Astrocyte (in vitro differentiated cells and primary cell): ENCODE data around the gene RAD51B. TPM values are rescaled to one million over a fixed set of nuclear protein-coding genes. Genes with fewer than 3 reads are reported as not detected.

Source experiments
- DNase-seq: peaks from one replicate; pipeline ENCODE4 v3.0.0-alpha.2; 2010; ENCODE audit warnings: low read depth
- FAIRE-seq: peaks from 2 replicates; lab custom pipeline; 2011; peaks lifted over from hg19 to GRCh38; lab: Jason Lieb, UNC
- H2AFZ ChIP-seq: 2 replicates; pipeline ENCODE4 v1.6.0; 2012; ENCODE audit warnings: low read depth, low read length, inconsistent platforms
- H3K27ac ChIP-seq: 2 replicates; pipeline ENCODE4 v1.5.1; 2011; ENCODE audit warnings: low read depth, low read length, inconsistent platforms
- H3K27me3 ChIP-seq: 2 replicates; pipeline ENCODE4 v1.6.0; 2011; ENCODE audit warnings: low read length, inconsistent platforms; ENCODE audit not compliant: insufficient read depth
- H3K36me3 ChIP-seq: 2 replicates; pipeline ENCODE4 v1.5.1; 2011; ENCODE audit warnings: low read length, inconsistent platforms; ENCODE audit not compliant: insufficient read depth
- H3K4me1 ChIP-seq: 2 replicates; pipeline ENCODE4 v1.5.1; 2011; ENCODE audit warnings: low read length, inconsistent platforms; ENCODE audit not compliant: insufficient read depth
- H3K4me2 ChIP-seq: 2 replicates; pipeline ENCODE4 v1.6.0; 2012; ENCODE audit warnings: low read length, inconsistent platforms
- H3K4me3 ChIP-seq: 2 replicates; pipeline ENCODE4 v1.5.1; 2011; ENCODE audit warnings: low read depth, mild to moderate bottlenecking, low read length, inconsistent platforms; ENCODE audit not compliant: insufficient read depth
- H3K79me2 ChIP-seq: 2 replicates; pipeline ENCODE4 v1.6.0; 2012; ENCODE audit warnings: mild to moderate bottlenecking, low read length, inconsistent platforms; ENCODE audit not compliant: insufficient read depth
- H3K9ac ChIP-seq: 2 replicates; pipeline ENCODE4 v1.6.0; 2012; ENCODE audit warnings: mild to moderate bottlenecking, low read length, inconsistent platforms
- H3K9me3 ChIP-seq: 2 replicates; pipeline ENCODE4 v1.5.1; 2012; ENCODE audit warnings: low read depth, mild to moderate bottlenecking, low read length, inconsistent platforms; ENCODE audit not compliant: insufficient read depth
- H4K20me1 ChIP-seq: 2 replicates; pipeline ENCODE4 v1.6.0; 2012; ENCODE audit warnings: low read length, inconsistent platforms; ENCODE audit not compliant: insufficient read depth
- H3K27ac Mint-ChIP-seq: one replicate; pipeline ENCODE4 v1.8.0; 2021; ENCODE audit warnings: mild to moderate bottlenecking, mixed read lengths; ENCODE audit not compliant: unreplicated experiment
- H3K27me3 Mint-ChIP-seq: one replicate; pipeline ENCODE4 v1.8.0; 2021; ENCODE audit warnings: low read depth, mixed read lengths; ENCODE audit not compliant: unreplicated experiment
- H3K36me3 Mint-ChIP-seq: one replicate; pipeline ENCODE4 v1.8.0; 2021; ENCODE audit warnings: low read depth, mixed read lengths; ENCODE audit not compliant: unreplicated experiment
- H3K4me1 Mint-ChIP-seq: one replicate; pipeline ENCODE4 v1.8.0; 2021; ENCODE audit warnings: low read depth, mixed read lengths; ENCODE audit not compliant: unreplicated experiment
- H3K4me3 Mint-ChIP-seq: one replicate; pipeline ENCODE4 v1.8.0; 2021; ENCODE audit warnings: mild to moderate bottlenecking, moderate library complexity, mixed read lengths; ENCODE audit not compliant: unreplicated experiment
- H3K9me3 Mint-ChIP-seq: one replicate; pipeline ENCODE4 v1.8.0; 2021; ENCODE audit warnings: mild to moderate bottlenecking, mixed read lengths; ENCODE audit not compliant: unreplicated experiment
- EZH2 ChIP-seq: IDR thresholded peaks from 2 replicates; pipeline ENCODE4 v1.6.1; 2012; ENCODE audit warnings: mild to moderate bottlenecking, low read length, inconsistent platforms; ENCODE audit not compliant: insufficient read depth
- total RNA-seq: library from RNA; stranded (reverse); gene quantifications from 2 replicates; pipeline ENCODE4 v1.2.1, GENCODE V29; 2021
- TF ChIP-seq, protein P1 (sequence below): IDR thresholded peaks from 2 replicates; pipeline ENCODE4 v1.5.1; 2011; ENCODE audit warnings: low read depth, mild to moderate bottlenecking, inconsistent platforms, low read length, moderate library complexity; ENCODE audit not compliant: insufficient read depth

The RAD51B gene
- total RNA-seq, 1 donor from 2014 or later: 10.8 TPM

DNA sequence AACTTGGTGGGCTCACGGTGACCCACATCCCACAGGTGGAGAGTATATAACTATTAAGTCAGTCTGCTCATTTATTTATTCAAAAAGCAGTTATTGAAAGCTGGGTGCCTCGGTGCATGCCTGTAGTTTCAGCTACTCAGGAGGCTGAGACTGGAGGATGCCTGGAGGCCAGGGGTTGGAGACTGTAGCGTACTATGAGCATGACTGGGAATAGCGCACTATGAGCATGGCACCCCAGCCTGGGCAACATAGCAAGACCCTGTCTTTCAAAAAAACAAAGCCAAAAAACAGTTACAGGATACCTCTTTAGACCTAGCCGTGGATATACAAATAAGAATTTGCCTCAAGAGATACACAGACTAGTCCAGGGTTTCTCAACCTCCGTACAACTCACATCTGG, 833.5 kb downstream of the RAD51B start:
- FAIRE-seq (no peak), DNase-seq (no peak)
- no peaks in the 10 kb centered on the region for H3K9me3 ChIP-seq
- no peak overlapping the region for H3K4me3 ChIP-seq
- no peaks in the 10 kb centered on the region for H3K36me3 ChIP-seq
- H3K4me3 Mint-ChIP-seq: no peak overlapping the region
- H3K27me3 Mint-ChIP-seq: peaks cover 9% of the 10 kb centered on the region
- H4K20me1 ChIP-seq: no peaks in the 10 kb centered on the region
- no peak overlapping the region for H2AFZ ChIP-seq
- no peaks in the 10 kb centered on the region for H3K36me3 Mint-ChIP-seq
- no peak for TF ChIP-seq EZH2
- TF ChIP-seq, protein P1, sequence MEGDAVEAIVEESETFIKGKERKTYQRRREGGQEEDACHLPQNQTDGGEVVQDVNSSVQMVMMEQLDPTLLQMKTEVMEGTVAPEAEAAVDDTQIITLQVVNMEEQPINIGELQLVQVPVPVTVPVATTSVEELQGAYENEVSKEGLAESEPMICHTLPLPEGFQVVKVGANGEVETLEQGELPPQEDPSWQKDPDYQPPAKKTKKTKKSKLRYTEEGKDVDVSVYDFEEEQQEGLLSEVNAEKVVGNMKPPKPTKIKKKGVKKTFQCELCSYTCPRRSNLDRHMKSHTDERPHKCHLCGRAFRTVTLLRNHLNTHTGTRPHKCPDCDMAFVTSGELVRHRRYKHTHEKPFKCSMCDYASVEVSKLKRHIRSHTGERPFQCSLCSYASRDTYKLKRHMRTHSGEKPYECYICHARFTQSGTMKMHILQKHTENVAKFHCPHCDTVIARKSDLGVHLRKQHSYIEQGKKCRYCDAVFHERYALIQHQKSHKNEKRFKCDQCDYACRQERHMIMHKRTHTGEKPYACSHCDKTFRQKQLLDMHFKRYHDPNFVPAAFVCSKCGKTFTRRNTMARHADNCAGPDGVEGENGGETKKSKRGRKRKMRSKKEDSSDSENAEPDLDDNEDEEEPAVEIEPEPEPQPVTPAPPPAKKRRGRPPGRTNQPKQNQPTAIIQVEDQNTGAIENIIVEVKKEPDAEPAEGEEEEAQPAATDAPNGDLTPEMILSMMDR: no peak
- no peaks in the 10 kb centered on the region for H3K9me3 Mint-ChIP-seq
- no peak overlapping the region for H3K27ac Mint-ChIP-seq
- no peak overlapping the region for H3K4me2 ChIP-seq
- no peaks in the 10 kb centered on the region for H3K27me3 ChIP-seq
- peaks cover 21% of the 10 kb centered on the region for H3K4me1 ChIP-seq
- peaks cover 5% of the 10 kb centered on the region for H3K4me1 Mint-ChIP-seq
- no peaks in the 10 kb centered on the region for H3K79me2 ChIP-seq
- no peak overlapping the region for H3K27ac ChIP-seq
- no peak overlapping the region for H3K9ac ChIP-seq

DNA sequence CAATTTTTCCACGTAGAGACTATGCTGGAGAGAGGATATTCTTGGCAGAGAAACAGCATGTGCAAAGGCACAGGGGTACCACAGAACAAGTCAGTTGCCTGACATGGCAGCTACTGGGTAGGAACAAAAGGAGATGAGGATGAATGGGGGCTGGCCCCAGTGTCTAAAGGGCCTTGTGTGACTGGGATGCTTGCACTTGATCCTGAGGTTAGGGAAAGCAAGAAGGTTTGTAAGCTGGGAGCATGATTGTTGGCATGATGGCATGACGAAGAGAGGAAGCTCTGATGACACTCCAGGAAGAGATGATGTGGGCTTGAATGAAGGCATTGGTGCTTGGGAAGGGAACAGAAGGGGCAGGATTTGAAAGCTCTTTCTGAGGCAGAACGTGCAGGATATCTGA, 834.2 kb downstream of the RAD51B start:
- no peak overlapping the region for H3K9ac ChIP-seq
- no peaks in the 10 kb centered on the region for H3K36me3 ChIP-seq
- H3K4me3 Mint-ChIP-seq: no peak overlapping the region
- no peak overlapping the region for H3K4me2 ChIP-seq
- no peaks in the 10 kb centered on the region for H4K20me1 ChIP-seq
- H3K4me3 ChIP-seq: no peak overlapping the region
- H3K9me3 Mint-ChIP-seq: no peaks in the 10 kb centered on the region
- H3K27ac Mint-ChIP-seq: no peak overlapping the region
- no peaks in the 10 kb centered on the region for H3K79me2 ChIP-seq
- no peak overlapping the region for H3K27ac ChIP-seq
- peaks cover 25% of the 10 kb centered on the region for H3K4me1 ChIP-seq
- no peak overlapping the region for H2AFZ ChIP-seq
- H3K4me1 Mint-ChIP-seq: peaks cover 5% of the 10 kb centered on the region
- H3K27me3 Mint-ChIP-seq: peaks cover 7% of the 10 kb centered on the region
- no peaks in the 10 kb centered on the region for H3K9me3 ChIP-seq
- FAIRE-seq (no peak), DNase-seq (no peak)
- no peaks in the 10 kb centered on the region for H3K36me3 Mint-ChIP-seq
- no peaks in the 10 kb centered on the region for H3K27me3 ChIP-seq
- no peak for TF ChIP-seq EZH2
- TF ChIP-seq, protein P1: no peak

DNA sequence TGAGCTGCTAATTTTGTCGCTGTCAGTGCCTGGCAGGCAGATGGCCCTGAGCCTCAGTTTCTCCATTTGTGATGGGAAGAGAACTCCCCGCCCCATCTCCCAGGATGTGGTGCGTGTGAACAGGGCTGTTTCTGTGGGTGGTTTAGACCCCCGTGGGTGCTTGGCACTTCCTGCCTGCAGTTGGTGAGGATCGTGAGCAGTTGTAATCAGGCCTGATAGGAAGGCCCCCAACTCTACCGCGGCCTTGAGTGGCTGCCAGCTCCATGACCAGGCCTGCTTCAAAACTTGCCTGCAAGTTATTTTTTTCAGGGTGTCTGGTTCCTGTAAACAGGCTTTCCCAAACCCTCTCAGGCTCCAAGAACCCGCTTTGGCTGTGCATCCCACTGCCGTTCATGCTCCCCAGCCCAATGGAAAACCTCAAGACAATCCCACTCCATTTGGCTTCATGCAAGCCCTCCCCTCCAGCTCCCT, 834.9 kb downstream of the RAD51B start:
- Histone ChIP-seq H3K79me2 (no peaks in the 10 kb centered on the region), H3K9ac (no peak overlapping the region), H3K9me3 (no peaks in the 10 kb centered on the region), H3K4me1 (peaks cover 32% of the 10 kb centered on the region), H3K36me3 (no peaks in the 10 kb centered on the region), H2AFZ (no peak overlapping the region), H4K20me1 (no peaks in the 10 kb centered on the region), H3K27me3 (no peaks in the 10 kb centered on the region), H3K27ac (no peak overlapping the region), H3K4me3 (no peak overlapping the region), H3K4me2 (peak overlapping the region; percentile 20)
- Mint-ChIP-seq H3K9me3 (no peaks in the 10 kb centered on the region), H3K36me3 (no peaks in the 10 kb centered on the region), H3K4me1 (peaks cover 10% of the 10 kb centered on the region), H3K27ac (no peak overlapping the region), H3K27me3 (peaks cover 8% of the 10 kb centered on the region), H3K4me3 (no peak overlapping the region)
- no peak for TF ChIP-seq EZH2
- TF ChIP-seq, protein P1: no peak
- FAIRE-seq (no peak), DNase-seq (no peak)
